Fibroblast of villous mesenchyme (primary cell): Measurements from ENCODE around the gene RFX5. TPM values are rescaled to one million over a fixed set of nuclear protein-coding genes. Genes with fewer than 3 reads are reported as not detected.
A peak's percentile ranks its signal among the peaks of the same experiment; 100 is the strongest.

Source experiments
- DNase-seq: peaks from one replicate; pipeline ENCODE4 v3.0.0-alpha.2; 2010; ENCODE audit warnings: low read depth
- H3K4me3 ChIP-seq: 2 replicates; pipeline ENCODE4 v1.5.1; 2011; ENCODE audit warnings: low read depth, mild to moderate bottlenecking, low read length
- CTCF ChIP-seq: IDR thresholded peaks from 2 replicates; pipeline ENCODE4 v1.5.1; 2012; ENCODE audit warnings: low read depth, mild to moderate bottlenecking, low read length; ENCODE audit not compliant: insufficient read depth
- small RNA-seq: library from RNA; depleted of rRNA; stranded (forward); fragments of <200 nt; gene quantifications from one replicate; pipeline ENCODE3, GENCODE V24; 2012
- total RNA-seq: library from RNA; depleted of rRNA; stranded (reverse); fragments of >200 nt; gene quantifications from 2 replicates; pipeline ENCODE4 v1.2.3, GENCODE V29; 2012

Gene RFX5
- total RNA-seq, 1 donor = 58.7 TPM

DNA sequence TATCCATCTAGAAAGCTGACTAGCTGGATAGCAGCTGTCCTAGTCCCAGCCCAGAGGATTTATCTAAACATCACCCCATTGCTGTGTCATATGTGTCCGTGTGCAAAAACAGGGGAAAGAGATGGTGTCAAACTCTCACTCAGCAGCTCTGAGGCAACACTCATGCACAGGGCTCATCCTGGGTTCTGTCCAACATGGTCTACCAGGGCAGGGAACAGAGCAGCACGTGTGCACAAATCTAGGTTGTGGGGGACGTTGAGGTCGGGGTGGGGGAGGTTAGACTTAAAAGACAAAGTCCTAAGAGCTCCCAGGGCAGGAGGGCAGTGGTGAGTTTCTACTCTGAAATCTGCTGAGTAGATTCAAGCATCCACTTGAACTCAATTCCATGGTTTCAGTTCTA is 36.0 kb downstream of the RFX5 start:
- DNase-seq = peak; percentile 27
- TF ChIP-seq CTCF = no peak

GRCh38 chr1:151309811-151310323 is 37.2 kb downstream of the RFX5 start:
- H3K4me3 ChIP-seq = no peak overlapping the region
- TF ChIP-seq CTCF = no peak
- peak; percentile 90 for DNase-seq

More for the DNA sequence above, 36.0 kb downstream of the RFX5 start:
- no peak overlapping the region for H3K4me3 ChIP-seq

GRCh38 chr1:151294742-151295462 is 52.1 kb downstream of the RFX5 start:
- no peak for DNase-seq
- no peak for TF ChIP-seq CTCF
- no peak overlapping the region for H3K4me3 ChIP-seq

GRCh38 chr1:151293093-151293492 is 54.0 kb downstream of the RFX5 start:
- no peak overlapping the region for H3K4me3 ChIP-seq
- no peak for DNase-seq
- TF ChIP-seq CTCF = no peak

GRCh38 chr1:151292207-151293030 is 54.6 kb downstream of the RFX5 start:
- TF ChIP-seq CTCF = no peak
- no peak overlapping the region for H3K4me3 ChIP-seq
- no peak for DNase-seq

DNA sequence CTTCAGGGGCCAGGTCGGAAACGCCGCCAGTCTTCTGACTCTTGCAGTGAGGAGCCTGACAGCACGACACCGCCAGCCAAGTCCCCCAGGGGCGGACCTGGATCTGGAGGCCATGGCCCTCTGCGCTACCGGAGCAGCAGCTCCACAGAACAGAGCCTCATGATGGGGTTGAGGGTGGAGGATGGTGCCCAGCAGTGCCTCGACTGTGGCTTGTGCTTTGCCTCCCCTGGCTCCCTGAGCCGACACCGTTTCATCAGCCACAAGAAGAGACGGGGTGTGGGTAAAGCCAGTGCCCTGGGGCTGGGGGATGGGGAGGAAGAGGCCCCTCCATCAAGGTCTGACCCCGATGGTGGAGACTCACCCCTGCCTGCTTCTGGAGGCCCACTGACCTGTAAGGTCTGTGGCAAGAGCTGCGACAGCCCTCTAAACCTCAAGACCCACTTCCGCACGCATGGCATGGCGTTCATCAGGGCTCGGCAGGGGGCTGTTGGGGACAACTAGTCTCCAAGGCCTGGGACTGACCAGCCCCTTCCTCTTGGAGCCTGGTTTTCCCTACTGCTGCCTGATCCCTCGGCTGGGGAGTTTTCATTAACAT is 56.2 kb downstream of the RFX5 start:
- no peak overlapping the region for H3K4me3 ChIP-seq
- no peak for DNase-seq
- no peak for TF ChIP-seq CTCF

Small RNAs within 50 kb of the gene (small RNA-seq; reads per million reads assigned to genes)
- gene RN7SL444P = not detected

Other genes with a start within 250 kb of the RFX5 start
- 0.86 and 1.3 TPM in 2 replicates for gene SEMA6C, start 200.6 kb downstream of the RFX5 start, total RNA-seq
- gene TNFAIP8L2, start 190.6 kb downstream of the RFX5 start, total RNA-seq = not detected in 2 replicates
- 10.0 and 11.7 TPM in 2 replicates for gene LYSMD1, start 181.3 kb downstream of the RFX5 start, total RNA-seq
- 23.7 and 31.2 TPM in 2 replicates for gene SCNM1, start 181.1 kb downstream of the RFX5 start, total RNA-seq
- gene TMOD4, start 171.3 kb downstream of the RFX5 start, total RNA-seq = not detected in 2 replicates
- gene VPS72, start 157.1 kb downstream of the RFX5 start, total RNA-seq = 40.3 and 44.0 TPM in 2 replicates
- gene PIP5K1A, start 148.7 kb downstream of the RFX5 start, total RNA-seq = 78.3 and 131 TPM in 2 replicates
- 135 and 139 TPM in 2 replicates for gene PSMD4, start 92.5 kb downstream of the RFX5 start, total RNA-seq
- 12.6 and 16.4 TPM in 2 replicates for gene ZNF687, start 65.0 kb downstream of the RFX5 start, total RNA-seq
- 61.2 and 85.5 TPM in 2 replicates for gene PI4KB, start 19.8 kb downstream of the RFX5 start, total RNA-seq
- gene SELENBP1, start 25.5 kb upstream of the RFX5 start, total RNA-seq = 23.3 and 27.7 TPM in 2 replicates
- gene PSMB4, start 52.3 kb upstream of the RFX5 start, total RNA-seq = 427 and 490 TPM in 2 replicates
- gene POGZ, start 112.2 kb upstream of the RFX5 start, total RNA-seq = 28.0 and 31.1 TPM in 2 replicates
- gene CGN, start 164.1 kb upstream of the RFX5 start, total RNA-seq = under 0.01 TPM in 1 of 2 replicates, not detected in the other
- gene TUFT1, start 193.1 kb upstream of the RFX5 start, total RNA-seq = 16.8 and 32.8 TPM in 2 replicates